Kasumi-1 (cell line): Measurements from ENCODE around the gene SLC39A11.
"Not testable (repeated sequence)": the region's sequence is repeated elsewhere in the genome, so short reads cannot be mapped to it uniquely, and the experiment has no call there.

Experiments
- DNase-seq, 2 experiments: peaks; one replicate each; lab custom pipeline; 2025; lab: John Stamatoyannopoulos, UW

The SLC39A11 gene

GRCh38 chr17:72657467-72658317 is 434.8 kb downstream of the SLC39A11 start:
- DNase-seq: no peak

- no peak for DNase-seq
Observed at GRCh38 chr17:72656130-72656763, 436.2 kb downstream of the SLC39A11 start.

GRCh38 chr17:72654706-72655105 is 437.8 kb downstream of the SLC39A11 start:
- no peak for DNase-seq

GRCh38 chr17:72651988-72652387 is 440.5 kb downstream of the SLC39A11 start:
- no peak for DNase-seq

GRCh38 chr17:72648702-72649101 is 443.8 kb downstream of the SLC39A11 start:
- DNase-seq: no peak

DNA sequence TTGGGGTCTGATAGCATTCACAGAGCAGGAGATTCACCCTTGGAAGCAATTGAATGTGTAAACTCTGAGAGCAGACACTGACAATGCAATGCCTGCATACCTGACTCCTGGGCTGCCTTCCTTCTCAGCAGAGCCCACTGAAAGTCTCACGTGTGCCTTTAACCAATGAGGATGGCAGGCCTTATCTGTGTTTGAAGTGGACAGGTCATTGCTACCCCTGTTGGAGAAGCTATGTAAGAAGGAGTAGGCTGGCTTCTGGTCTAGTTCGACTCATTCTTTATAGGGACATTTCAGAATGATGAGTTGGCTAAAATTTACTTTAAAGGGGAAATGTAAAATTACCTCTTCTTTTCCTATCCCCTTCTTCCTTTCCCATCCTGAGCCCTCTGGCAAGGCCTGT is 446.3 kb downstream of the SLC39A11 start:
- DNase-seq: no peak

DNA sequence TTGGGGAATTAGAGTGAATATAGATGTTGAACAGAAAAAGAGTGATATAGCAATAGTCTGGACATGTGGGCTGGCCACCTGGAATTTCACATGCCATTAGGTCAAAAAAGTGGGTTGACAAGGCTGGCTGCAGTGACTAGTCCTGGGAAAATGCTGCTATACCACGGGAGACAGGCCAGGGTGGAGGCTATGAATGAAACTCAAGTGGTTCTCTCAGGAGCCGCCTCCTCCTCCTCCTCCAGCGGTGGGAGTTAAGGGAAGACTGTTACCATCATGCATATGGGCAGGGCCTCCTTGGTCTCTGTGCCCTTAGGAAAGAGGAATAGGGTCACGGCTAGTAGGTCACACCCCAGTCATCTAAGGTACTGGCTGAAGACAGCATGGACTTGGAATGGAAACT is 448.0 kb downstream of the SLC39A11 start:
- DNase-seq: no peak

GRCh38 chr17:72643575-72644216 is 448.8 kb downstream of the SLC39A11 start:
- no peak for DNase-seq

- DNase-seq: no peak
Observed at GRCh38 chr17:72642720-72643119, 449.8 kb downstream of the SLC39A11 start.

- no peak for DNase-seq
Observed at GRCh38 chr17:72640415-72641165, 451.9 kb downstream of the SLC39A11 start.

GRCh38 chr17:72639711-72640110 is 452.8 kb downstream of the SLC39A11 start:
- no peak for DNase-seq

- not testable (repeated sequence) for DNase-seq
Observed at GRCh38 chr17:72638932-72639331, 453.6 kb downstream of the SLC39A11 start.

DNA sequence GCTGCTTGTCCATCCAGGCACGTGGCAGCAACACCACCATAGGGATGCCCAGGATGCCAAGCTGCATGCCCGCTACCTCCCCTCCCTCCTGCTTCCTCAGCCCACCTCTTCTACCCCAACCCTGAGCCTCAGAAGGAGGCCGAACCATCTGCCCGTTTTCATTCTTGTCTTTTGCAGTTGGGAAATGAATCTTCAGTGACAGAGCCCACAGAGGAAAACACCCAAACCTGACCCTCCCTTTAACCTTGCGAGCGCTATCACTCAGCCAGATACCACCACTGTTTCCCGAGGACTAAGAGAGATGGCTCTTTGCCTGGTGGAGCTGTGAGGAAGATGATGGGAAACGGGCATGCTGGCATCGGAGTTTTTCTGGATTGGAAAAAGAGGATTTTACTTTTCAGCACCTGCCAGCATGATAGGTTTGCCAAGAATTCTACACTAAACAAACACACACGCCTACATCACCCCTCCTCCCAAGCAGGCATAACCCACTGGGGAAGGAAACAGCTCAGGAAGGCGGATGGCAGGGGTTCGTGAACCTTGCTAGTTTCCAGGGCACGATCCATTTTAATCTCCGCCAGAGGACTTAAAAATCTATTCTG is 457.4 kb downstream of the SLC39A11 start:
- DNase-seq: no peak

- no peak for DNase-seq
Observed at GRCh38 chr17:72634621-72635020, 457.9 kb downstream of the SLC39A11 start.

GRCh38 chr17:72631949-72632684 is 460.4 kb downstream of the SLC39A11 start:
- no peak for DNase-seq

DNA sequence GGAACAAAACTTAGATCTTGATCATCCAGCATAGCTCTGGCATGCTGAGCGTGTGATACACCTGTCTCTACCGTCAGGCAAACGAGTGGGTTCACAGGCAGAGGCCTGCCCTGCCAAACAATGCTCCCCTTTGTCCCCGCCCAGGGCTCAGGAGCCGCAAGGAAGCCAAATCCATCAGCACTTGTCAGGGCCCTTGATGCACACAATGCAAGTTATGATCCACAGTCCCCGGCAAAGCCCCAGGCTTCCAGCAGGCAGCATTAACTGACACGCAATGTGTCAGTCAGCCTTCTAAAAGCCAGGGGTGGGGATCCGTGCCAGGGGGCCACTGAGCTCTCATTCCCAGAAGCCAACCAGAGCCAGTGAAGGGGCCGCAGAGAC is 460.9 kb downstream of the SLC39A11 start:
- DNase-seq: no peak

DNA sequence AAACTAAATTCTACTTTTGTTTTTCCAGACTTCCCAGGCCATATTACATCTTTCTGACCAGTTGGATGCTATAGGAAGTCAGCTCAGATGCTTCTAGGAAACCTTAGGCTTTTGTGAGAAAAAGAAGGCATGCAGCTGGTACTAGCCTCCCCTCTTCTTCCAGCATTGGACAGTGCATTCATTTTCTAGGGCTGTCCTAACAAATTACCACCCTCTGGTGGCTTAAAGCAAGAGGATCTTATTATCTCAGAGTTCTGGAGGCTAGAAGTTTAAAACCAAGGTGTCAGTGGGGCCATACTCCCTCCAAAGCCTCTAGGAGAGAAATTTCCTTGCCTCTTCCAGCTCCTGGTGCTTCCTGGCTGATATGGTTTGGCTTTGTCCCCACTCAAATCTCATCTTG is 467.8 kb downstream of the SLC39A11 start:
- no peak for DNase-seq

- no peak for DNase-seq
Observed at GRCh38 chr17:72624226-72624625, 468.3 kb downstream of the SLC39A11 start.

DNA sequence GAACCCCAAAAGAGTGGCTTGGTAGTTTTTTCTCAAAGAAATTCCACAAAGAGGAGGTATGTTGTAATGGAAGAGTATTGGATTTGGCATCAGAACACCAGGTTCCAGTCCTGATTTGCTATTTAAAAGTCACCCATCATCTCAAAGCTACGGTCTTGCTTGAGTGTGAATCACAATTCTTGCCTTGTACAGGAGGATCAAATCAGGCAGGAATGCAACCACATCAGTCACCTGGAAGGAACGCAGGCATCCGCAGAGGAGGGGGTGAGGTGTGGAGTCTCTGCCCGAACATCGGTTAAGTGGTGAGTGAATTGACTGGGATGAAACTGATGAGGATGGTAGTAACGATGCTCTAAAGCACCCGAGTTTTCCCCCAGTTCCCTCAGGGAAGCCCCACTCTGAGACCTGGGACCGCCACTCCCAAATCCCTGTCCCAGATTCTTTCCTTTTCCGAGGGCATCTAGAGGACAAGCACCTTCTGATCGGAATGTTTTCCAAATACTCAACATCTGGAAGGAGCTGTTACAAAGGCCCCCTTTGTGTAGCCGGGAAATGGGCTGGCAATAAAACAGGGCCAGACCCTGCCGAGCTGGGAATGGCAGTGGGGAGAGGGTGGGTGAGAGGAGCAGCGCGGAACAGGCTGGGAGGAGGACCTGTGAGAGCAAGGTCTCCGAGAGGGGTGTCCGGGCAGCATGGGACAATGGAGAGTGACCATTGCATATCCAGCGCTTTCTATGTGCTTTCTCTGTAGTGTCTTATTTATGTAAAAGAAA is 469.6 kb downstream of the SLC39A11 start:
- DNase-seq: no peak

DNA sequence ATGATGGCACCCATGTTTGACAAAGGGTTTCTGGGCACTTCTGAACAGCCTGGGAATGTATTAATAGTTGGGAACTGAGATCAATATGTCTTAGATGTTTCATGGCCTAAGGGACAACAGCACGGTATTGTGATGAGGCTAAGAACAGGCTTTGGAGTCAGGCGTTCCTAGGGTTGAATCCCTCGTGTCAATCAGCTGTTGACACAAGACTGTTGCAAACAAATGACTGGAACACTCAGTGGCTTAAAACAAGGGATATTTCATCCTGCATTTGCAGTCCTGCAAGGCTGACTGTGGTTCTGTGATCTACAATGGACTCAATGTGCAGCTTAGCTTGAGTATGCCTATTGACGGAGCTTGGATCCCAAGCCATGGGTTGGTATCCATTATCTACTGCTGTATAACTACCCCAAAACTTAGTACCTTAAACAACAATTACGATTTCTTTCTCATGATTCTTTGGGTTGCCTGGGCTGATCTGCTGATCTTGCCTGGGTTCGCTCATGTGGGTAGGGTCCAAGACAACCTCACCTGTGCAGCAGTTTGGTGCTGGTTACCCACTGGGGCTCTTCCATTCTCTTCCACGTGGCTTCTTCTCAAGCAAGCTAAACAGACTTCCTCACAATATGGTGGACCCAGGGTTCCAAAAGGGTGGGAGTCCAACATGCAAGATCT is 472.4 kb downstream of the SLC39A11 start:
- no peak for DNase-seq
